SK-N-MC (cell line): ENCODE data around the gene PCBD1.

Experiments used
- DNase-seq: peaks from one replicate; pipeline ENCODE4 v3.0.0-alpha.2; 2011; ENCODE audit warnings: low read depth, low spot score
- H3K27ac ChIP-seq: fragments of 200-600 bp; sonication (generic); 2 replicates; pipeline ENCODE4 v1.5.1; 2016; ENCODE audit warnings: mixed run types
- H3K36me3 ChIP-seq: fragments of 200-600 bp; sonication (generic); 2 replicates; pipeline ENCODE4 v1.6.1; 2017; ENCODE audit warnings: antibody characterized with exemption, low read length, mixed read lengths; ENCODE audit not compliant: insufficient read depth
- H3K4me3 ChIP-seq: fragments of 200-600 bp; sonication (generic); 2 replicates; pipeline ENCODE4 v1.5.1; 2016
- H3K9ac ChIP-seq: fragments of 200-600 bp; sonication (generic); 2 replicates; pipeline ENCODE4 v1.8.0; 2017; ENCODE audit warnings: mixed run types, mixed read lengths; ENCODE audit not compliant: insufficient read length
- H3K9me3 ChIP-seq: fragments of 200-600 bp; sonication (generic); 2 replicates; pipeline ENCODE4 v1.6.1; 2017; ENCODE audit warnings: low read depth, mild to moderate bottlenecking, antibody characterized with exemption, low read length, moderate library complexity, mixed read lengths
- EZH2 ChIP-seq: fragments of 200-600 bp; sonication (generic); IDR thresholded peaks from one replicate; pipeline ENCODE4 v1.6.1; 2017; ENCODE audit warnings: antibody characterized with exemption
- FOXP2 ChIP-seq: optimal IDR thresholded peaks from 2 replicates; pipeline ENCODE3; 2011; ENCODE audit warnings: mild to moderate bottlenecking, moderate library complexity; ENCODE audit not compliant: insufficient read depth; ENCODE audit errors: extremely low read length, control extremely low read depth
- POLR2AphosphoS5 ChIP-seq: IDR thresholded peaks from 2 replicates; pipeline ENCODE4 v1.6.1; 2012; ENCODE audit warnings: mild to moderate bottlenecking, low read depth, low read length, borderline replicate concordance

PCBD1 gene

DNA sequence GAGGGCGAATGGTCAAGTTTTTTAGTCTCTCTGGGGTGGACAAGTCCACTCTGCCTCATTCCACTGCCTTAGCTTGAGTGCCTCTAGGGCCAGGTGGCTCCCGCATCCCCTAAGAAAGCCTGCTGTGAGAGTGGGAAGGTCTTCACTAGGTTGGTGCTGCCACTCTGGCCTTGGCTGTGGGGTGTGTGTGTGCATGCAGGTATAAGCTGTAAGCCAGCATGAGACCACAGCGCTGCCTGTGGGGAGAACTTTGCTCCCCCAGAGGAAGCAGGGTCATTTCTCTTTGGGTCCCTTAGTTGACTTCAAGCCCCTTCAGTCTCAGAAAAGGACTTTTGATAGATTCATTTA is 25.5 kb upstream of the PCBD1 start:
- H3K9ac ChIP-seq = no peak overlapping the region
- H3K27ac ChIP-seq = no peak overlapping the region
- no peaks in the 10 kb centered on the region for H3K36me3 ChIP-seq
- no peak for DNase-seq
- no peak overlapping the region for H3K4me3 ChIP-seq
- H3K9me3 ChIP-seq = no peaks in the 10 kb centered on the region
- TF ChIP-seq FOXP2 (no peak), EZH2 (no peak), POLR2AphosphoS5 (no peak)

GRCh38 chr10:70913191-70913892 is 25.0 kb upstream of the PCBD1 start:
- H3K27ac ChIP-seq = no peak overlapping the region
- no peaks in the 10 kb centered on the region for H3K36me3 ChIP-seq
- DNase-seq = no peak
- H3K9me3 ChIP-seq = no peaks in the 10 kb centered on the region
- TF ChIP-seq FOXP2 (no peak), EZH2 (no peak), POLR2AphosphoS5 (no peak)
- no peak overlapping the region for H3K9ac ChIP-seq
- H3K4me3 ChIP-seq = no peak overlapping the region

DNA sequence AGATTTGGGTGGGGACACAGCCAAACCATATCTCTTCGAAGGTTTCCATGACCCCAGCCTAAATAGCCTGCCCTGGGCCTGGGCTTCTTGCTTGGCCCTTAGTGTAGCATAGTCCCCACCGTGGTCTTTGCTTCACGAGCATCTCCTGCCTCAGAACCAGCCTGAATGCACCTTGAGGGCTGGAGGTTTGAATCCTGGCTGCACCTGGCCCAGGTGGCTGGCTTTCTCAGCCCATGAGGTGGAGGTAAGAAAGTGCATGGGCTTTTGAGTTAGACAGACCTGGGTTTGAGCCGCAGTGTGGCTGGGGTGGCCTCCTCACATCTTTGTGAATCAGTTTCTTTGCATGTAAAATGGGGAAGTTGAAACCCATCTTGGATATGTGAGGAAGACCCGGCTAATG is 24.2 kb upstream of the PCBD1 start:
- no peak overlapping the region for H3K4me3 ChIP-seq
- no peak overlapping the region for H3K27ac ChIP-seq
- no peaks in the 10 kb centered on the region for H3K9me3 ChIP-seq
- no peaks in the 10 kb centered on the region for H3K36me3 ChIP-seq
- TF ChIP-seq FOXP2 (no peak), POLR2AphosphoS5 (no peak), EZH2 (no peak)
- DNase-seq = no peak
- no peak overlapping the region for H3K9ac ChIP-seq

- H3K36me3 ChIP-seq = no peaks in the 10 kb centered on the region
- DNase-seq = no peak
- H3K9ac ChIP-seq = no peak overlapping the region
- H3K4me3 ChIP-seq = no peak overlapping the region
- no peak overlapping the region for H3K27ac ChIP-seq
- no peaks in the 10 kb centered on the region for H3K9me3 ChIP-seq
- TF ChIP-seq FOXP2 = no peak
- no peak for TF ChIP-seq POLR2AphosphoS5
- no peak for TF ChIP-seq EZH2
Observed at GRCh38 chr10:70911386-70911785, 23.0 kb upstream of the PCBD1 start.

DNA sequence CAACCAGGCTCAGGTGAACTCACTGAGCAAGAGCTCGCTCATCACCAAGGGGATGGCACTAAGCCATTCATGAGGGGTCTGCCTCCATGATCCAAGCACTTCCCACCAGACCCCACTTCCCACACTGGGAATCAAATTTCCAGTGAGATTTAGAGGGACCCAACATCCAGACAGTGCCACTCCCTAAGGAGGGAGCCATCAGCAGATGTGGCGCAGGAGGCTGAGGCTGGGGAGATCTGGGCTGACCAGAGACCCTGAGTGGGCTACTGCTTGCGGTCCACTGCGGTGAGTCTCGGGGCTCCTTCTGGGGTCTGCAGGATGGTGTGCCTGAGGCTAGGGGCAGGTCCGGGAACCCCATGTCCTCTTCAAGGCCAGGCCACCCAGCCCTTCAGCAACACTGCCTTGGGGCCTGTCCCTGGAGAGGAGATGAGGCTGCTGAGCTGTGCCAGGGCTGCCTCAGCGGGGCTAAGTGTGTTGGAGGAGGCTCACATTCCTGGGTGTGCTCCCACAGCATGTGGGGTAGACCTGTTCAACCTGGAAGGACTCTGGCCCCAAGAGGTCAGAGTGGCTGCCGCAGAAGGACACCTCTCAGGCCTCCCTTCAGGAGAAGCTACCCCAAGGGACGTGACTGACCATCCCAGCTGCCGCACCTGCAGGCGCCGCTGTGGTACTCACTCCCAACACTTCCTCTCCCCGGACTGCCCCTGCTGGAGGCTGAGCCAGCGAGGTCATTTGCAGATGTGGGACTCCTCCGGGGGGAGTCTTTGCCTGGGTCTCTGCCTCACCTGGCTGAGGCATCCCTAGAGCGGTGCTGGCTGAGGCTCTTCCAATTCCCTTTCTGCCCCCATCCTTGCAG is 22.3 kb upstream of the PCBD1 start:
- TF ChIP-seq EZH2 (no peak), POLR2AphosphoS5 (no peak), FOXP2 (no peak)
- Histone ChIP-seq H3K4me3 (no peak overlapping the region), H3K9ac (no peak overlapping the region), H3K9me3 (no peaks in the 10 kb centered on the region), H3K36me3 (no peaks in the 10 kb centered on the region), H3K27ac (no peak overlapping the region)
- no peak for DNase-seq

GRCh38 chr10:70909326-70909935 is 21.1 kb upstream of the PCBD1 start:
- TF ChIP-seq POLR2AphosphoS5 (no peak), FOXP2 (no peak), EZH2 (no peak)
- Histone ChIP-seq H3K4me3 (no peak overlapping the region), H3K36me3 (no peaks in the 10 kb centered on the region), H3K9me3 (no peaks in the 10 kb centered on the region), H3K27ac (no peak overlapping the region), H3K9ac (no peak overlapping the region)
- DNase-seq = no peak

- H3K36me3 ChIP-seq = no peaks in the 10 kb centered on the region
- H3K4me3 ChIP-seq = no peak overlapping the region
- no peaks in the 10 kb centered on the region for H3K9me3 ChIP-seq
- no peak for DNase-seq
- no peak overlapping the region for H3K9ac ChIP-seq
- TF ChIP-seq POLR2AphosphoS5 (no peak), EZH2 (no peak), FOXP2 (no peak)
- H3K27ac ChIP-seq = no peak overlapping the region
Observed at GRCh38 chr10:70908406-70909296, 20.3 kb upstream of the PCBD1 start.
